Stimulated activated CD4-positive, alpha-beta T cell treated with anti-CD3 and anti-CD28 coated beads, Interleukin-2, amount 100 ng/mL, for 4 hours (primary cell): ENCODE measurements around the gene HYAL3.
A peak's percentile ranks its signal among the peaks of the same experiment; 100 is the strongest.
"Not testable (repeated sequence)": the region's sequence is repeated elsewhere in the genome, so short reads cannot be mapped to it uniquely, and the experiment has no call there.

ENCODE experiments used
- DNase-seq: peaks from one replicate; pipeline ENCODE4 v3.0.0-alpha.2; 2020; ENCODE audit warnings: low read depth

Gene HYAL3

GRCh38 chr3:50258029-50258680 is 41.0 kb downstream of the HYAL3 start:
- DNase-seq = no peak

- no peak for DNase-seq
Observed at GRCh38 chr3:50256978-50257890, 42.0 kb downstream of the HYAL3 start.

GRCh38 chr3:50255251-50255615 is 44.0 kb downstream of the HYAL3 start:
- no peak for DNase-seq

- no peak for DNase-seq
Observed at GRCh38 chr3:50254577-50255250, 44.5 kb downstream of the HYAL3 start.

- DNase-seq = peak; percentile 49
Observed at GRCh38 chr3:50251220-50251619, 48.0 kb downstream of the HYAL3 start.

- DNase-seq = no peak
Observed at GRCh38 chr3:50250514-50250913, 48.7 kb downstream of the HYAL3 start.

GRCh38 chr3:50249457-50249856 is 49.7 kb downstream of the HYAL3 start:
- no peak for DNase-seq

GRCh38 chr3:50248387-50248786 is 50.8 kb downstream of the HYAL3 start:
- DNase-seq = no peak

GRCh38 chr3:50246517-50246954 is 52.7 kb downstream of the HYAL3 start:
- peak; percentile 84 for DNase-seq

GRCh38 chr3:50245831-50246516 is 53.2 kb downstream of the HYAL3 start:
- DNase-seq = peak; percentile 90

GRCh38 chr3:50245251-50245745 is 53.9 kb downstream of the HYAL3 start:
- no peak for DNase-seq

GRCh38 chr3:50244813-50245212 is 54.4 kb downstream of the HYAL3 start:
- DNase-seq = not testable (repeated sequence)

- no peak for DNase-seq
Observed at GRCh38 chr3:50243543-50243895, 55.7 kb downstream of the HYAL3 start.

GRCh38 chr3:50242851-50243542 is 56.2 kb downstream of the HYAL3 start:
- peak; percentile 6 for DNase-seq
